HepG2 (cell line): ENCODE measurements around the gene FOXL3. TPM values are rescaled to one million over a fixed set of nuclear protein-coding genes. Genes with fewer than 3 reads are reported as not detected.

Experiments
- ATAC-seq: fragments of 200-7000 bp; cut with Tn5 transposase; 3 replicates; pipeline ENCODE4 v1.9.1; 2020; ENCODE audit warnings: mild to moderate bottlenecking, moderate library complexity
- BruUV-seq: library from RNA; stranded (reverse); fragments of 400-500 nt; replicated peaks from 2 replicates; lab custom pipeline; 2021; lab: Mats Ljungman, UMichigan
- CTCF ChIA-PET: fragments of 300-600 bp; formaldehyde crosslinking; extraction: SDS; loops from one replicate; lab custom pipeline; 2021; ENCODE audit warnings: low total read pairs, inconsistent platforms, low intra/inter-chr PET ratio; lab: Yijun Ruan, JAX
- POLR2A ChIA-PET: fragments of 350-600 bp; sonication (Branson Sonifier 250); formaldehyde crosslinking; loops from one replicate; lab custom pipeline; 2020; ENCODE audit warnings: antibody characterized with exemption, inconsistent platforms; lab: Yijun Ruan, JAX
- DNase-seq: peaks from one replicate; pipeline ENCODE4 v3.0.0-alpha.2; 2015; ENCODE audit warnings: low spot score
- FAIRE-seq: peaks from 3 replicates; lab custom pipeline; 2011; peaks lifted over from hg19 to GRCh38; lab: Jason Lieb, UNC
- H2AFZ ChIP-seq: one replicate; pipeline ENCODE4 v1.6.1; 2011; ENCODE audit warnings: low read length, inconsistent platforms
- H3K27ac ChIP-seq: fragments of 300-600 bp; 3 replicates; pipeline ENCODE4 v1.8.0; 2011; ENCODE audit warnings: mixed run types, mild to moderate bottlenecking, mixed read lengths, low read length, inconsistent platforms; ENCODE audit not compliant: insufficient read depth; ENCODE audit errors: extremely low read length
- H3K27me3 ChIP-seq, 2 experiments: fragments of 200-600 bp in 1 of 2; 2 replicates in 1 of 2; 3 replicates in 1 of 2; pipeline versions ENCODE4 v1.6.0 to v1.8.0; 2011; ENCODE audit warnings: low read length in 2 of 2, mild to moderate bottlenecking in 2 of 2, moderate library complexity in 2 of 2, inconsistent platforms in 1 of 2; ENCODE audit not compliant: insufficient read depth in 2 of 2, control insufficient read depth in 1 of 2
- H3K36me3 ChIP-seq, 2 experiments: fragments of 200-600 bp in 1 of 2; replicated peaks in 1 of 2; 2 replicates in 1 of 2; 3 replicates in 1 of 2; pipeline versions ENCODE4 v1.5.1 to v1.8.0; 2011; ENCODE audit warnings: low read length in 2 of 2, inconsistent platforms in 1 of 2; ENCODE audit not compliant: insufficient read depth in 2 of 2, control insufficient read depth in 1 of 2
- H3K4me1 ChIP-seq: 2 replicates; pipeline ENCODE4 v1.5.1; 2012; ENCODE audit warnings: low read length, inconsistent platforms; ENCODE audit not compliant: insufficient read depth
- H3K4me2 ChIP-seq: 2 replicates; pipeline ENCODE4 v1.6.0; 2011; ENCODE audit warnings: low read depth, low read length, inconsistent platforms
- H3K4me3 ChIP-seq, 3 experiments: fragments of 200-600 bp in 1 of 3; sonication (generic), shearing (Covaris generic) in 1 of 3; replicated peaks in 1 of 3; 2 replicates each; pipeline ENCODE4 v1.5.1; 2011 to 2016; ENCODE audit warnings: low read length in 3 of 3, inconsistent platforms in 2 of 3, low read depth in 2 of 3, mild to moderate bottlenecking in 2 of 3, control low read depth in 1 of 3, mixed read lengths in 1 of 3; ENCODE audit not compliant: insufficient read depth in 1 of 3
- H3K79me2 ChIP-seq: one replicate; pipeline ENCODE4 v1.6.1; 2011; ENCODE audit warnings: low read length, inconsistent platforms; ENCODE audit not compliant: insufficient read depth
- H3K9ac ChIP-seq: 2 replicates; pipeline ENCODE4 v1.6.0; 2011; ENCODE audit warnings: mild to moderate bottlenecking, low read depth, low read length, inconsistent platforms; ENCODE audit not compliant: insufficient read depth
- H3K9me3 ChIP-seq: 2 replicates; pipeline ENCODE4 v1.5.1; 2012; ENCODE audit warnings: mild to moderate bottlenecking, low read length
- H4K20me1 ChIP-seq: 2 replicates; pipeline ENCODE4 v1.6.0; 2011; ENCODE audit warnings: inconsistent platforms, mild to moderate bottlenecking, low read length, moderate library complexity; ENCODE audit not compliant: insufficient read depth
- MTF2 ChIP-seq: sonication (generic); formaldehyde crosslinking; IDR thresholded peaks from 2 replicates; pipeline ENCODE4 v1.5.0; 2020; ENCODE audit warnings: missing genetic modification reagents, borderline replicate concordance
- PRDM15 ChIP-seq: sonication (generic); formaldehyde crosslinking; IDR thresholded peaks from 2 replicates; pipeline ENCODE4 v1.4.0; 2020; ENCODE audit warnings: missing genetic modification reagents
- TFDP1 ChIP-seq: IDR thresholded peaks from 2 replicates; pipeline ENCODE4 v1.6.1; 2016; ENCODE audit warnings: missing compliant biosample characterization, missing genetic modification reagents, borderline replicate concordance
- ZNF101 ChIP-seq: sonication (generic); formaldehyde crosslinking; IDR thresholded peaks from 2 replicates; pipeline ENCODE4 v1.4.0; 2020; ENCODE audit warnings: mild to moderate bottlenecking, low read depth, missing genetic modification reagents, borderline replicate concordance
- ZNF280B ChIP-seq: sonication (generic); formaldehyde crosslinking; IDR thresholded peaks from 2 replicates; pipeline ENCODE4 v1.5.0; 2020; ENCODE audit warnings: missing genetic modification reagents, mild to moderate bottlenecking, borderline replicate concordance
- ZNF687 ChIP-seq: sonication (generic); formaldehyde crosslinking; IDR thresholded peaks from 2 replicates; pipeline ENCODE4 v1.5.1; 2020; ENCODE audit warnings: mild to moderate bottlenecking, missing genetic modification reagents, moderate library complexity
- ZNF761 ChIP-seq: sonication (generic); formaldehyde crosslinking; conservative IDR thresholded peaks from 2 replicates; pipeline ENCODE4 v1.4.0; 2020; ENCODE audit warnings: mild to moderate bottlenecking, missing genetic modification reagents
- whole genome bisulfite sequencing: methylation state at CpG from one replicate; pipeline ENCODE4 v1.1.6; 2017; ENCODE audit warnings: low lambda C conversion rate; 5-methylcytosine and 5-hydroxymethylcytosine counted together
- in situ Hi-C: cut with HindIII; loops from 2 replicates; pipeline ENCODE4 v1.10.0; 2017; ENCODE audit warnings: low pct_unique_long_range_greater_than_20kb; ENCODE audit not compliant: extremely low pct_ligation_motif_present
- intact Hi-C: fragments of 100-400 bp; cut with micrococcal nuclease; formaldehyde crosslinking; loops from one replicate; pipeline ENCODE4 v1.10.0; 2022; ENCODE audit not compliant: unreplicated experiment
- polyA plus RNA-seq, 8 experiments: library from polyadenylated mRNA; depleted of rRNA in 3 of 8; stranded (reverse) in 7 of 8; unstranded in 1 of 8; fragments of >200 nt; fragmentation: Illumina TruSeq in 4 of 8; extraction: Trizol in 4 of 8; gene quantifications; 2 replicates each; pipeline versions ENCODE4 v1.2.1 to v1.2.3, GENCODE V29; 2011 to 2016; ENCODE audit warnings: low read depth in 4 of 8, missing spikeins in 1 of 8, mixed read lengths in 1 of 8; ENCODE audit not compliant: insufficient read depth in 1 of 8
- total RNA-seq, 5 experiments: library from RNA; depleted of rRNA; stranded (reverse); fragments of >200 nt; fragmentation: Illumina TruSeq; extraction: Trizol; gene quantifications; 2 replicates each; pipeline ENCODE4 v1.2.3, GENCODE V29; 2016; ENCODE audit warnings: low read depth in 1 of 5

FOXL3 gene
- total and polyA plus RNA-seq, 2 of the 13 experiments (the other 11 are each of a cell fraction or from before 2014, with no cell fraction given), result not detected

GRCh38 chr7:282621-283020 is 7.3 kb upstream of the FOXL3 start (continued):
- no peak for TF ChIP-seq TFDP1 (CRISPR knock-in tag)
- no peak for TF ChIP-seq PRDM15 (CRISPR knock-in tag)

- H3K79me2 ChIP-seq, result no peaks in the 10 kb centered on the region
- no TSS peak for BruUV-seq
- no peaks in the 10 kb centered on the region for H4K20me1 ChIP-seq
- no peak overlapping the region for H3K9ac ChIP-seq
- ChIA-PET POLR2A (no interaction called here), CTCF (no interaction called here)
- DNase-seq (no peak), FAIRE-seq (no peak), ATAC-seq (peak; percentile 84)
- peaks cover 3 to 32% of the 10 kb centered on the region in 2 experiments for H3K27me3 ChIP-seq
- in situ Hi-C loops (no loop called here), intact Hi-C loops (no loop called here)
- H3K36me3 ChIP-seq, result no peaks in the 10 kb centered on the region
- peak overlapping the region; percentile 74 for H3K4me2 ChIP-seq
- H3K4me3 ChIP-seq, result peak overlapping the region in 2 of 3 experiments; percentile 19 to 57; a peak in 2 of 6 replicates
- 4% methylated on average over 30 of the region's 37 CpGs for WGBS
- H3K9me3 ChIP-seq, result no peaks in the 10 kb centered on the region
- peaks cover 35% of the 10 kb centered on the region for H3K4me1 ChIP-seq
- no peak overlapping the region for H2AFZ ChIP-seq
- no peak overlapping the region for H3K27ac ChIP-seq
- no peak for TF ChIP-seq ZNF761 (CRISPR knock-in tag)
- 0 out of 2 replicates have a peak, but pooled peaks have one; percentile 24 for TF ChIP-seq ZNF280B (CRISPR knock-in tag)
- no peak for TF ChIP-seq ZNF101
- TF ChIP-seq MTF2, result 0 out of 2 replicates have a peak, but pooled peaks have one; percentile 33
- peak; percentile 38 for TF ChIP-seq ZNF687 (CRISPR knock-in tag)
Measured at GRCh38 chr7:284762-285722, 4.9 kb upstream of the FOXL3 start.
